ENCODE measurements around the gene SPSB4.
"Not testable (repeated sequence)": the region's sequence is repeated elsewhere in the genome, so short reads cannot be mapped to it uniquely, and the experiment has no call there.

SPSB4 gene

DNA sequence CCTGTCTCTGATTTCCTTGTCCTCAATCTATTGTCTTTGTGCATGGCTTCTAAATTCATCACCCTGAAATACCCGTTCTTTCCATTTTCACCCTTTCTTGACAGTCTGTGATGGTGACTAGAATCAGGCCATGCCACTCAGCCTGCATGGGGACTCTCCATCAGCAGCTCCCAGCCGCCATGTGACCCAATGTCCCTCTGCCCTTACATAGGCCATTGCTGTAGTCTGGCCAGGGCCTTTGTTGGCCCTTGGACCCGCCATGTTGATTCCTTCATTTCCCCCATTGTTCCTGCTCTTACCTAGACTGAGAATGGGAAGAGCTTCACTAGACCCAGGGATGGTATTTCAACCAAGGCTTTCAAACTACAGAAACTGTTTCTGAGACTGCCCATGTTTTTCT is 45.8 kb downstream of the SPSB4 start:
- no peak for DNase-seq

DNA sequence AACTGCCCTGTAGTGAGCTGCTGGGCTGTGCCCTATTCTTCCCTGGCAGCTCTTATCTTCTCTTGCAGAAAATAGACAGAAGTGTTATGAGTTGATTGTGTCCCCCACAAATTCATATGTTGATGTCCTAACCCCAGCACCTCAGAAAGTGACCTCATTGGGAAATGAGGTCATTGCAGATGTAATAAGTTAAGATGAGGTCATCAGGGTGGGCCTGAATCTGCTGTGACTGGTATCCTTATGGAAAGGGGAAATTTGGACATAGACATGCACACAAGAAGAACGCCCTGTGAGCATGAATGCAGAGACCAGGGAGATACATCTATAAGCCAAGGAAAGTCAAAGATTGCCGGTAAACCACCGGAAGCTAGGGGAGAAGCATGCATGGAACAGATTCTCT is 49.0 kb downstream of the SPSB4 start:
- DNase-seq = no peak

DNA sequence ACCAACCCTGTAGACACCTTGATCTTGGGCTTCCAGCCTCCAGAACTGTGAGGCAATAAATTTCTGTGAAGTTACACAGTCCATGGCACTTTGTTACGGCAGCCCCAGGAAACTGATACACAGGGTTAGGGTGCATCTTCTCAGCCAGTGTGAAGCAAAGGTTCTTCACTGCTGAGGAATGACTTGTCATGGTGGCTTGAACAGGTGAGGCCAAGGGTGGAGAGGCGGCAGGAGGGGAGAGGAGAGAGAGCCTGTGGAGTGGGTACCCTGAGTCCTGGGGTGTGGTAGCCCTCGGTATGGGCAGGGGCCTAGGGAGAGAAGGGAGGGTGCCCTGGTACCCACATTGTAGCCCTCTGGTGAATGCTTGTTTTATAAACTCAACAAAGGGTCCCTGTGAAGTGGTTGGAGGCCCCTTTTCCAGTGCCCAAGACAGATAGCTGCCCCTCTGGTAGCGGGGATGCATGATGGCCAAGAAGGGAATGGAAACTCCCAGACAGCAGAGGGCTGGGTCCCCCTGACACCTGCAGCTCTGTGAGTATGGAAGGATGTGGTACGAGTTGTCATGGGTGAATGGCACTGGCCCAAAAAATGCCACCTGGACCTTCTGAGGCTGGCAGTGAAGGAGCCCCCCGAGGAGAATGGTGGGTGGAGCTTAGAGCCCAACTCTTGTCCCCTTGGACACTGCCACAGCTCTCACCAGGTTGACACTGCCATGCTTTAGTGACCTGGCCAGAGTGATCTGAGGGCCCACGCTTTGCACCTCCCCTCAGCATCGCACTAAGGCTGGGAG is 49.6 kb downstream of the SPSB4 start:
- DNase-seq = no peak

DNA sequence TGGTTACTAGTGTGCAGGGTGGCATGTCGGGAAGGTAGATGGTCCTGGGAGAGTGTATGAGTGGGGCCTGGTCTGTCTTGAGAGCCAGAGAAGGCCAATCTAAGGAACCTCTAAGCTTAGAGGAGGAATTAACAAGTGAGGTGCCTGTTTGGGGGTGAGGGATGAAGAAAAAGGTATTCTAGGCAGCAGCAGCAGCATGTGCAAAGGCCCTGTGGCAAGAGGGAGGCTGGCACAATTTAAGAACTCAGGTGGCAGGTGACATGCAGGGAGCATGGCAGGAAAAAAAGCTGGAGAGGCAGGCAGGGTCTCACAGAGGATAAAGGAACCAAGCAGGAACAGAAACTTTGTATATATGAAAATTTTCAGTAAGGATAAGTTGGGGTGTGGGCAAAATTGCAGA is 51.2 kb downstream of the SPSB4 start:
- DNase-seq = no peak

DNA sequence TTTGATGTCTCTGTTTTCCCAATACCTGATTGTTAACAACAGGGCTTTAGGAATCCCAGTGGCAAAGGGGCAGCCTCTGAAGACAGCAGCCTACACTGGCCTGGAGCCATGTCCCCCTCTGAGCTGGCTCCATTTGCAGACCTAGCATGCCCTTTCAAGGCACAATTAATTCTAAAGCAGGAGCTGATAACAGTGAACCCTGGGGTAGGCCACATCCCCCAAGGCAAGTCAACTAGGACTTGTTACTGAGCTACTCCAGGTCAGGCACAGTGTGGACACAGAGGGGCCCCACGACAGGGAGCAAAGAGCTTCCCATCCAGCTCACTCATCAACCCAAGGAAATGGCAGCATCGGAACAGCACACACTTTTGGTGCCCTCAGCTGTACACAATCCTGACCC is 51.9 kb downstream of the SPSB4 start:
- no peak for DNase-seq

DNA sequence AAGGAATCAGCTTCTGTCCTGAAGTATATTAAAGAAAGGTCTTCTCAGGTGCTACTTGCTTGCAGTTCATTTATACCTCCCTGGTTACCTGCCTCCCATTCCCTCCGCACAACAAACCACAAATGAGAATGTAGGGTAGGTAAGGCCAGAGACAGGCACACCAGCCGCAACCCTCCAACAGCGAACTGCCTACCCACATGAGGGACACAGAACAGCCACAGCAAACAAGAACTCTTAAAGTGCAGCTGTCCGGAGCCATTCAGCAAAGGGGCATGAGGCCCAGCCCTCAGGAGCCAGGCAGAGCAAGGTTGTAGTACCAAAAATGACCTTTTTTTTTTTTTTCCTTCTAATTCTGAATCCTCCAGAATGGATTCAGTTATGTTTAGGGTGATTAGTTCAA is 52.4 kb downstream of the SPSB4 start:
- no peak for DNase-seq

DNA sequence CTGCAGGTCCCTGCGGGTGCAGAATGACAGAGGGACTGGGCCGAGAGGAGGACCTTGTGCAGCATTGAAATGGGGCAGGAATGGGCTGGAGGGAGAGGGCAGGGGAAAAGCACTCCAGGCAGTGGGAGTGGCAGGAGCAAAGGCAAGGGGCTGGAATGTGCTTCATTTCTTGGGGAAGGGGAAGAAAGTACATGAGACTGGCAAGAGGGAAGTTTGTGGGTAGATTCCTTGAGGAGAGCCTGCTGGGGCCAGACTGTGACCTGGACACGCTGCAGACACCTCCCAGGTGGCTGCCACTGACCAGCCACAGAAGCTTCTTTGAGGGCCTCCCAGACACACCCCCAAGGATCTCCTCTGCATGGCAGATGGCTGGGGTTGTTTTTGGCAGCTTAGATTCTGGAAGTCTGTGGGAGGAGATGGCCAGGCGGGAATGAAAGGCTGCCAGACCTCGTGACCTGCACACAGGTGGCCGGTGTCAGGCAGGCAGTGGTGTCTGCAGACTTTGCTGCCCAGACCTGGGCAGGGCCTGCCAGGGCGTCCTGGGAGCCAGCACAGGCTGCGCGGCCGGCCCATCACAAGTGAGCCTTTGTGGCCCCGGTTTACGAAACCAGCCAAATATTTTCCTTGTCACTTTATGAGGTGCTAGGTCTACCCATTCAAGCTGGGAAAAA is 53.1 kb downstream of the SPSB4 start:
- DNase-seq = no peak

DNA sequence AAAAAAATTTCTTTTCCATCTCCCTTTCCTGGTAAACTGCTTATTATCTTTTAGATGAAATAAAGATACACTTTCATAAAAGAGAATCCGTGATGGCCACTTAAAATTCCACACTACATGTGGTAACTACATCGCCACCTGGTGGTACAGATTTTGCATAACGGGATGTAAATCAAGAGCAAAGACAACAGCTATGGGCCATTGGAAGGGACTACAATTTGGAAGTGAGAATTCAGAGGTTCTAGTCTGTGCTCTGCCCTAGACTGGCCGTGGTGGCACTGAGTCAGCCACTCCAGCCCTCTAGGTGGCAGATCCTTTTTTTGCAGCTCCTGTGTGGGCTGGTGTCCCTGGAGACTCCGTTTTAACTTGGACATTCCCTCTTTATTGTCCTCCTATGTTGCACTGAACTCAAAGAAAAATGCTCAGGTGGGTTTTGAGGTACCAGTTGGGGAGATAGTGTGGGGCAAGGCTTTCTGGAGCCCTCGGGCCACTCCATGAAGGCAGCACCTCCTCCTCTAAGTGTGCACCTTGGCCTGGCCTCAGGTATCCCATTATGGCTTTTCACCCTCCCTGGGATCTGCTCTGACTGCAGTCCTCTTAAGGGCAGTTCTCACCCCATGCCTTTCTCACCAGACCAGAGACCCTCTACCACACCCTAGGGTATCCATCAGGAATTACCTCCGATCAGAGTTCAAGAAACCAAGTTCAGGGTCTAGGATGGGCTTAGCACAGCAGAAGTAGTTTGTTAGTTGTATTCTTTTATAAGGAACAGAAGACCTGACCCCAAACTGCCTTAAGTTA is 54.9 kb downstream of the SPSB4 start:
- peak; percentile 21 for DNase-seq

DNA sequence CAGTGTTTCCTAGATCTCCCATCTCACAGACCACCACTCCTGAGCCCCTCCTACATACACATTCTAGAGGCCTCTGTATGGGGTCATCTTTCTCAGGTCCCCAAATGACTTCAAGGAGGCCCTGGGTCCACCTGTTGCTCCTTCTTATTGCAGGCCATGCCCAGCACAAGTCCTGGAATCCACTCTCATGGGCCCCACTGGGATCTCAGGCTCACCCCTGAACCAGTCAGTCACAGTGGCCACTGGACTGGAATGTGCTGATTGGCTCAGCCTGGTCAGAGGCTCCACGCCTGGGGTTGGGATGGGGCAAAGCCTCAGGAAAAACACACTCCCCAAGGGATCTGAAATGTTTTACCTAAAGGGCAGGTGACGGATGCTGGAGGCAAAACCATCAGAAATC is 55.7 kb downstream of the SPSB4 start:
- no peak for DNase-seq

DNA sequence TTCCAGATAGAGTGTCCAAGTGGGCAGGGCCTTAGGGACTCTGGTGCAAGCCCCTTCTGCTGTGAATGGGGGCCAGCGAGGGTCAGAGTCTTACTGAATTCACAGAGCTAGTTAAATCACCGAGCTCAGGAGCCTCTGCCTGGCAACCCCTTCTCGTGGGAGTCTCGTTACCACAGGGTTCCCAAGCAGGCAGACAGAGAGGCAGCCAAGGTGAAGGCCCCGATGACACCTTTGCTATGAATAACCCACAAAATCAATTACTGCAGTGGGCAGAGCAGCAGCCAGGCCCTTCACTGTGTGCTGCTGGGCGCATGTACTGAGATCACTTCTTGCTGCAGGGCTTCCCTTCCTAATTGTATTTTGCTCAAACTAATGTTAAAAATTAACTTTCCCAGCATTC is 56.9 kb downstream of the SPSB4 start:
- no peak for DNase-seq

DNA sequence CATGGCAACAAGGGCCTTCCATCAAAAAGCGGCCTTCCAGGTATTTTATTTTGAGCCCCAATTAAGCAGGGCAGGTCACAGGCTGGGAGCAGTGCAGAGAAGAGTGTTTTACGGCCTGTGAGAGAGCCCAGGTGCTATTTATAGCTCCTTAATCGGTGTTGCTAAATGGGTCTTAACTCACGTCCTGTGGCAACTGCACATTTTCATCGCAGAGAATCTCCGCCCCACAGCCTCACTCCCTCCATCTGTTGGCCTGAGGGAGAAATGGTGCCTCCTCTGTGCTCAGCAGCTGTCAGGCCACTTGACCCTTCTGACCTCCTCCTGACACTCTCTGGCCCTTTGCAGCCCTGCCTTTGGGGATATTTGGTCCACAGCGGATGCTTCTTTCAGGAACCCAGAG is 58.6 kb downstream of the SPSB4 start:
- DNase-seq = no peak

DNA sequence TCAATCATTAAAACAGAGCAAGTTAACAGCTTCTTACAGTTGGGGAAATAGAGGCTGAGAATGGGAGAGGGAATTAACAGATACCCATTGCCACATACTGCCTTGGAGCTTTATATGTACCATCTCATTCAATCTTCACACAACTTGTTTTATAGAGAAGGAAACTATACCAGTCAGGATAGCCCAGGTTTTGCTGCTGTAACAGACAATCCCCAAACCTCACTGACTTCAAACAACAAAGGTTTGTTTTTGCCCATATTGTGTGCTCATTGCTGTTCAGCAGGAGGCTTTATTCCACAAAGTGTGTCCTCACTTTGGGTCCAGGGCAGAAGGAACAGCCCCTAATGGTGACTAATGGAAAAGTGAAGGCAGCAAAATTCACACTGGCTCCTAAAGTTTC is 59.2 kb downstream of the SPSB4 start:
- no peak for DNase-seq

DNA sequence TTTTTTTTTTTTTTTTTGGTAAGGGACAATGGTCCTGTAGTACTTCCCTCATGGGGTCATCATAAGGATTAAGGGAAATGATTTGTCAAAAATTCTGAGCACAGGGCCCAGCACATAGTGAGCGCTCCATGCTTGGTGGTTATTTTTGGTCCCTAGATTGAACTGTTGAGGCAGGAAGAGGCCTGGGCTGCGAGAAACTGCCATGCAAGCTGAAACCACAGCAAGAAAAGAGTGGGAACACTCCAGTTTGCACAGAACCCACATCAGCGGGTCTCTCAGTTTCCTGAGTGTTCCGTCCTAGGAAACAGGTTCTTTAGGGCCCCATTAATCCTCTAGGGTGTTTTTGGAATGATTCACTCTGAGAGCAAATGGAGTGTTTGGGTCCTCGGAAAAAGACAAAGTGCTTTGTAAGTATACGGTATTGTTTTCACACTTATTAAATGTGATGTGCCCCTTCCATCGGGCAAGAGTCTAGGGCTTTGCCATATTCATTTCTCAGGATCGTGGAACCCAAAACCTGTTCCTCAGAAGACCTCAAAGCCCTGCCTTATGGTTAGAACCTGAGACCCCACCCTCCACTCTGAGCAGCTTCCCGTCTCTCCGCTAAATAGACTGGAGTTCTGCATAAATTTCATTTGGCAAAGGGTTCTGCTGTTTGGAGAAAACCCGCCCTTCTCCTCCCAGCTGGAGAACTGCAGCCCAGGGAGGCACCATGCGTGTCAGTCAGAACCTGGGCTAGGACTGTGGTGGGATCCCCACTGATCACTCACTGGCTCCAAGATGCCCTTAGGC is 60.4 kb downstream of the SPSB4 start:
- no peak for DNase-seq

DNA sequence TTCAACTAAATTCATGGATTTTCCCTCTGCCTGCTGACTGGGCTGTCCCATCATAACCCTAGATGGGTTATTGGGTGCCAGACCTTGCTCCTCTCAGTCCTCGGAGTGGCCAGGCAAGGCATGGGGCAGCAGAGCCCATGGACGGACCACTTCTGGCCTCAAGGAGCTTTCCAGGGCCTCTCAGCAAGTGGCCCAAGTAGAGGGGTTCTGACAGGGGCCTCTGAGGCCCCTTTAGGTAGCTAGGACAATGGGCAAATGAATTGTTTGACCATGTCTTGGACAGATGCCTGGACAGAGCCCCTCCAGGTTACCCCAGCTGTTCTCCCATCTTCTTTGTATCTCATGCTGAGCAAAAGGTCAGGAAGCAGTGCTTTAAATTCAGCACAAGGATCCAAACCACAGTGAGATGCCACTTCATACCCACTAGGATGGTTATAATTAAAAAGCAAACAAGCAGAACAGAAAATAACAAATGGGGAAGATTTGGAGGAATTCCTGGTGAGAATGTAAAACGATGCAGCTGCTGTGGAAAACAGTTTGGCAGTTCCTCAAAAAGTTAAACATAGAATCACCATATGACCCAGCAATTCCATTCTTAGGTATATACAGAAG is 61.6 kb downstream of the SPSB4 start:
- no peak for DNase-seq

DNA sequence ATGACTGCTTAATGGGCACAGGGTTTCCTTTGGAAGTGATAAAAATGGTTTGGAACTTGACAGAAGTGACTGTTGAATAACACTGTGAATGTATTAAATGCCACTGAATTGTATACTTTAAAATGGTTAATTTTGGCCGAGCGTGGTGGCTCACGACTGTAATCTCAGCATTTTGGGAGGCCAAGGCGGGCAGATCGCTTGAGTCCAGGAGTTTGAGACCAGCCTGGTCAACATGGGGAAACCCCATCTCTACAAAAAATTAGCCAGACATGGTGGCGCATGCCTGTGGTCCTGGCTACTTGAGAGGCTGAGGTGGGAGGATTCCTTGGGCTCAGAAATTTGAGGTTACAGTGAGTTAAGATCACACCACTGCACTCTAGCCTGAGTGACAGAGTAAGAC is 62.5 kb downstream of the SPSB4 start:
- not testable (repeated sequence) for DNase-seq

DNA sequence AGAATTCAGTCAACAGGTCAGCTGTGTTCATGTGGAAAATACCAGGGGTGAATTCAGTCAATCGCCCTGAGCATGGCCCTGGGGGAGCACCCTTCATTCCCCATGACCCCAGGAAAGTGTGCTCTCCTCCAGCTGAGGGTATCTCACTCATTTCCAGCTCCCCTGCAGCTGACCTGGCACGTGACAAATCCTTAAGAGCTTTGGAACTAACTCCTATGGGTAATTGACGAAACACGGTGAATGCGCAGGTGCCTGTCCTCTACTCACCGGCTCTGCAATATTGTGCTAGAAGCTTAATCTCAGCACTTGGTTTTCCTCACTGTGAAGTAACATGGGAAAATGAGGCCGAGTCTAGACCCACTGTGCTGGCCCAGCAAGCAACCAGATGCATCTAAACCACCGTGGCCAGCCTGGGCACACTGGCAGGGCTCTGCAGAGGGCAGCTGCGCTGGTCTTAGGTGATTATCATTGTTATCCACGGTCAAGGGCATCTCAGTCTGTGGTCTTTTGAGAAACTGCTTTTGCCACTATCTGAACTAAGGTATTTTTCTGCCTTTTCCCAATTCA is 63.1 kb downstream of the SPSB4 start:
- DNase-seq = no peak

DNA sequence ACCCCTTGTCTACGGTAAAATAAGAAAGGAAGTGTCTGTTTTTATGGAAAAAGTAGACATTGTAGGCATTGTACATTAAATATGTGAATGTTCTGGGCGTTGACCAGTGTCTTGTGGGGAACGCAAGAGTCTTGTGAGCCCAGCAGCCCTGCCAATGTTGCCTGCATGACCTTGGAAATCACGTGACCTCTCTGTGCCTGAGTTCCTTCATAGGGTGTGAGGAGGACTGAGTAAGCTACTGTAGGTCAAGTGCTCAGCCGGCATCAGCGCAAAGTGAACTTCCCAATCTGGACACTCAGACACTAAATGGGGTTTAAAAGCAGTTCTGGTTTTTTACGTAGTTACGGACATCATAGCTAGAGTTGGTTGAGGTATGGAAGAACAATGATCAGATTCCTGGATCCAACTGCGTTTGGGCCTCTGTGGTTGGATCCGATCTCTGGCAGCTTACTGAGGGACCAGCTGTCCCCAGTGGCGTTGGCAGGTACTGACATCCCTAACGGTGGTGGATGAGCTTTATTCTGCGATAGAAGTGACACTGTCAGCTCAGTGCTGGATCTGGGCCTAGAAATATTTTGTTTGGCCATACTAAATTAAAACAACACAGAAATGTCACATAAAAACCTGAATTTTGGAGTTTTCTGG is 63.8 kb downstream of the SPSB4 start:
- no peak for DNase-seq

DNA sequence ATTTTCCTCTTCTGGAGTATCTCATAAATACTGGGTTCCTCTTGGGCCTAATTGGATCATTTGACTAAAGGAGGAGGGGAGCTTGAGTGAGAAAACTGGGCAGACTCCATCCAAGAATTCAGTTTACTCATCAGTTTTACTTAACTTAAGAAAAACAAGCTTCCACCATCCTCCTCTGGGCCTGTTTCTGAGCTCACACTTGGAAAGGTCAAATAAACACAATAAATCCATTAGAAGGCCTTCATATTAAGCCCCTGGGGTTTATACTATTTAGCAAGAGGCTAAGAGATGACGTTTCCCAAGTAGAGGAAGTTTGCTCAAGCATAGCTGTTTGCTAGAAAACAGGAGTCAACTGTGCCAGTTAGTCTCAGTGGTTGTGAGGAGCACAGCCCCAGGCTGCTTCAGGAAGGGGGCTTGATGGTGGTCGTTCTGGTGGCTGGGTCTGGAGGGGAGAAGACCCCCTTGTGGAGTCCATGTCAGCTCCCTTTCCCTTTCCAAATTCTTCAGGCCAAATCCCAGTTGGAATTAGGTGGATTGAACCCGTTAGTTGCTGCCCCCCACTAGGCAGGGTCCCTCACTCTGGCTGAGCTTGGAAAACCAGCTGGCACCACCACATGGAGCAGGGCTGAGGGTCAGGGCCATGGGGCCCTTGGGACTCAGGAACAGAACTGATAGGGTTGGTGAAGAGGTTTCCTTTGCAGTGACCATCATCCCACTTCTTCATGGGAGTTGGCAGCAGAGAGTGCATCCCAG is 64.8 kb downstream of the SPSB4 start:
- DNase-seq = no peak

DNA sequence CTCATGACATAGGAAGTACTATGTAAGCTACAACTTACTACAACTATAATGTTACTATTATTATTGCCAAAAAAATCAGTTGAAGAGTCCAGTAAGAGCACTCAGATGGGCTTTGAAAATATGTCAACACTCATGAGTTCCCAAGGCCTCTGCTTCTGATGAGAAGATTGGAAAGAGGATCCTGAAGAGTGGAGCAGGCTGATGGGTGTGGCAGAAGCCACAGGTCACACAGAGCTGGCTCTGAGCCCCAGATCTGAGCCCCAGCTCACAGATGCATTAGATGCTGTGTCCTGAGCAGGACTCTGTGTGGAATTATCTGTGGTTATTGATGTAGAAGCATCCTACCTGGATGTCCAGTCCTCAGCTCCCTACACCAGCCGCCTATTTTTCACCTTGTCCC is 65.6 kb downstream of the SPSB4 start:
- no peak for DNase-seq

DNA sequence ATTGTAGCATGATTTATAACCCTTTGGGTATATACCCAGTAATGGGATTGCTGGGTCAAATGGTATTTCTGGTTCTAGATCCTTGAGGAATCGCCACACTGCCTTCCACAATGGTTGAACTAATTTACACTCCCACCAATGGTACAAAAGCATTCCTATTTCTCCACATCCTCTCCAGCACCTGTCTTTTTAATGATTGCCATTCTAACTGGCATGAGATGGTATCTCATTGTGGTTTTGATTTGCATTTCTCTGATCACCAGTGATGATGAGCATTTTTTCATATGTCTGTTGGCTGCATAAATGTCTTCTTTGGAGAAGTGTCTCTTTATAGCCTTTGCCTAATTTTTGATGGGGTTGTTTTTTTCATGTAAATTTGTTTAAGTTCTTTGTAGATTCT is 66.8 kb downstream of the SPSB4 start:
- not testable (repeated sequence) for DNase-seq

DNA sequence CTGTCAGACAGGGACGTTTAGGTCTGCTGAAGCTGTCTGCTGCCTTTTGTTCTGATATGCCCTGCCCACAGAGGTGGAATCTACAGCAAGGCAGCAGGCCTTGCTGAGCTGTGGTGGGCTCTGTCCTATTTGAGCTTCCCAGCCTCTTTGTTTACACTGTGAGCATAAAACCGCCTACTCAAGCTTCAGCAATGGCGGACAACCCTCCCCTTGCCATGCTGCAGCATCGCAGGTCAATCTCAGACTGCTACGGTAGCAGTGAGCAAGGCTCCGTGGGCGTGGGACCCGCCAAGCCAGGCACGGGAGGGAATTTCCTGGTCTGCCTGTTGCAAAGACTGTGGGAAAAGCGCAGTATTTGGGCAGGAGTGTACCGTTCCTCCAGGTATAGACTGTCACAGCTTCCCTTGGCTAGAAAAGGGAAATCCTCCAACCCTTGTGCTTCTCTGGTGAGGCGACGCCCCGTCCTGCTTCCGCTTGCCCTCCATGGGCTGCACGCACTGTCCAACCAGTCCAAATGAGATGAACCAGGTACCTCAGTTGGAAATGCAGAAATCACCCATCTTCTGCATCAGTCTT is 71.4 kb downstream of the SPSB4 start:
- no peak for DNase-seq
